Neural cell (in vitro differentiated cells): ENCODE data around the gene SMAP1. TPM values are rescaled to one million over a fixed set of nuclear protein-coding genes. Genes with fewer than 3 reads are reported as not detected.

Experiments used
- H2AFZ ChIP-seq: fragments of 200-600, 300-800 bp; sonication (generic), shearing (Covaris generic); 2 replicates; pipeline ENCODE4 v1.6.0; 2014; ENCODE audit warnings: low read depth, mild to moderate bottlenecking, antibody characterized with exemption, low read length, moderate library complexity
- H3F3A ChIP-seq: fragments of 200-600 bp; shearing (Covaris generic); 2 replicates; pipeline ENCODE4 v1.6.1; 2016; ENCODE audit warnings: mild to moderate bottlenecking, moderate library complexity, mixed read lengths, antibody characterized with exemption, low read length; ENCODE audit not compliant: insufficient read depth, poor library complexity, severe bottlenecking
- H3K27ac ChIP-seq: fragments of 200-600, 300-800 bp; sonication (generic), shearing (Covaris generic); 2 replicates; pipeline ENCODE4 v1.5.1; 2014; ENCODE audit warnings: mild to moderate bottlenecking, low read length, moderate library complexity
- H3K27me3 ChIP-seq: fragments of 300-800, 200-600 bp; sonication (generic), shearing (Covaris generic); 2 replicates; pipeline ENCODE4 v1.6.0; 2014; ENCODE audit warnings: mild to moderate bottlenecking, low read depth, low read length, moderate library complexity; ENCODE audit not compliant: insufficient read depth
- H3K36me3 ChIP-seq: fragments of 300-800, 200-600 bp; sonication (generic), shearing (Covaris generic); 2 replicates; pipeline ENCODE4 v1.5.1; 2014; ENCODE audit warnings: mild to moderate bottlenecking, antibody characterized with exemption, low read length, moderate library complexity; ENCODE audit not compliant: insufficient read depth
- H3K4me2 ChIP-seq: fragments of 300-800, 200-600 bp; sonication (generic), shearing (Covaris generic); 2 replicates; pipeline ENCODE4 v1.6.0; 2014; ENCODE audit warnings: mild to moderate bottlenecking, low read length
- H3K4me3 ChIP-seq: fragments of 300-800, 200-600 bp; sonication (generic), shearing (Covaris generic); 2 replicates; pipeline ENCODE4 v1.5.1; 2014; ENCODE audit warnings: mild to moderate bottlenecking, low read length, moderate library complexity
- H3K79me2 ChIP-seq: fragments of 200-600 bp; shearing (Covaris generic); replicated peaks from 2 replicates; pipeline ENCODE4 v1.6.0; 2014; ENCODE audit warnings: mild to moderate bottlenecking, low read length, moderate library complexity; ENCODE audit not compliant: insufficient read depth
- H3K9ac ChIP-seq: fragments of 300-800, 200-600 bp; sonication (generic), shearing (Covaris generic); 2 replicates; pipeline ENCODE4 v1.6.1; 2016; ENCODE audit warnings: mild to moderate bottlenecking, low read length, mixed read lengths
- H3K9me2 ChIP-seq: fragments of 200-600 bp; shearing (Covaris generic); 2 replicates; pipeline ENCODE4 v1.6.1; 2016; ENCODE audit warnings: mild to moderate bottlenecking, low read length, mixed read lengths; ENCODE audit not compliant: insufficient read depth
- H3K9me3 ChIP-seq: fragments of 200-600, 300-800 bp; sonication (generic), shearing (Covaris generic); 2 replicates; pipeline ENCODE4 v1.6.1; 2016; ENCODE audit warnings: mild to moderate bottlenecking, mixed run types, low read length, moderate library complexity, mixed read lengths
- H4K20me1 ChIP-seq: fragments of 200-600 bp; shearing (Covaris generic); 2 replicates; pipeline ENCODE4 v1.6.1; 2016; ENCODE audit warnings: mild to moderate bottlenecking, mixed run types; ENCODE audit not compliant: insufficient read depth
- CTCF ChIP-seq: fragments of 450-650 bp; IDR thresholded peaks from 2 replicates; pipeline ENCODE4 v1.5.1; 2014; ENCODE audit warnings: antibody characterized with exemption, mild to moderate bottlenecking, moderate library complexity; ENCODE audit not compliant: poor library complexity, severe bottlenecking
- EP300 ChIP-seq: fragments of 450-650 bp; conservative IDR thresholded peaks from 2 replicates; pipeline ENCODE4 v1.6.1; 2014; ENCODE audit warnings: antibody characterized with exemption, mild to moderate bottlenecking, moderate library complexity; ENCODE audit not compliant: poor library complexity, severe bottlenecking
- EZH2 ChIP-seq: fragments of 200-600, 300-800 bp; shearing (Covaris generic), sonication (generic); IDR thresholded peaks from 2 replicates; pipeline ENCODE4 v1.6.1; 2014; ENCODE audit warnings: antibody characterized with exemption, low read length, borderline replicate concordance, mild to moderate bottlenecking; ENCODE audit not compliant: insufficient read depth, poor library complexity, severe bottlenecking
- MXI1 ChIP-seq: fragments of 450-650 bp; conservative IDR thresholded peaks from 2 replicates; pipeline ENCODE4 v1.6.1; 2014; ENCODE audit warnings: antibody characterized with exemption, mild to moderate bottlenecking; ENCODE audit not compliant: poor library complexity, severe bottlenecking
- POLR2AphosphoS5 ChIP-seq: IDR thresholded peaks from 2 replicates; pipeline ENCODE4 v1.6.1; 2012
- RAD21 ChIP-seq: fragments of 450-650 bp; conservative IDR thresholded peaks from 2 replicates; pipeline ENCODE4 v1.6.1; 2014; ENCODE audit warnings: antibody characterized with exemption, mild to moderate bottlenecking, moderate library complexity
- REST ChIP-seq: IDR thresholded peaks from 2 replicates; pipeline ENCODE4 v1.6.1; 2012; ENCODE audit warnings: borderline replicate concordance
- SMC3 ChIP-seq: fragments of 450-650 bp; conservative IDR thresholded peaks from 2 replicates; pipeline ENCODE4 v1.6.1; 2014; ENCODE audit warnings: antibody characterized with exemption, mild to moderate bottlenecking, moderate library complexity; ENCODE audit not compliant: poor library complexity
- TAF1 ChIP-seq: IDR thresholded peaks from 2 replicates; pipeline ENCODE4 v1.6.1; 2012; ENCODE audit warnings: low read depth
- polyA plus RNA-seq: library from polyadenylated mRNA; depleted of rRNA; stranded (reverse); fragments of >200 nt; gene quantifications from 2 replicates; pipeline ENCODE4 v1.2.3, GENCODE V29; 2014

The SMAP1 gene
- polyA plus RNA-seq, 1 donor from 2014 or later: 43.7 TPM

- TF ChIP-seq CTCF: no peak
- TF ChIP-seq MXI1: no peak
- no peak for TF ChIP-seq POLR2AphosphoS5
- TF ChIP-seq EZH2: no peak
- TF ChIP-seq TAF1: no peak
- no peak for TF ChIP-seq EP300
- no peak for TF ChIP-seq SMC3
- no peaks in the 10 kb centered on the region for H3K27me3 ChIP-seq
- no peaks in the 10 kb centered on the region for H3F3A ChIP-seq
- H3K4me3 ChIP-seq: no peak overlapping the region
- no peaks in the 10 kb centered on the region for H3K9me3 ChIP-seq
- H2AFZ ChIP-seq: no peak overlapping the region
- no peak overlapping the region for H3K27ac ChIP-seq
- H3K9ac ChIP-seq: no peak overlapping the region
- peaks cover 3% of the 10 kb centered on the region for H3K79me2 ChIP-seq
- no peaks in the 10 kb centered on the region for H4K20me1 ChIP-seq
- H3K36me3 ChIP-seq: no peaks in the 10 kb centered on the region
- H3K9me2 ChIP-seq: no peaks in the 10 kb centered on the region
- H3K4me2 ChIP-seq: no peak overlapping the region
These were observed 56.8 kb downstream of the SMAP1 start for GRCh38 chr6:70724524-70724923.

GRCh38 chr6:70725817-70726415 lies 58.2 kb downstream of the SMAP1 start:
- no peak overlapping the region for H3K4me2 ChIP-seq
- H3K36me3 ChIP-seq: no peaks in the 10 kb centered on the region
- H2AFZ ChIP-seq: no peak overlapping the region
- no peaks in the 10 kb centered on the region for H3F3A ChIP-seq
- H3K9me3 ChIP-seq: no peaks in the 10 kb centered on the region
- no peak for TF ChIP-seq EZH2
- no peak for TF ChIP-seq SMC3
- no peak for TF ChIP-seq TAF1
- no peak for TF ChIP-seq POLR2AphosphoS5
- TF ChIP-seq MXI1: no peak
- H3K4me3 ChIP-seq: no peak overlapping the region
- no peaks in the 10 kb centered on the region for H3K9me2 ChIP-seq
- no peak overlapping the region for H3K27ac ChIP-seq
- no peak overlapping the region for H3K9ac ChIP-seq
- no peaks in the 10 kb centered on the region for H4K20me1 ChIP-seq
- H3K79me2 ChIP-seq: peaks cover 3% of the 10 kb centered on the region
- H3K27me3 ChIP-seq: no peaks in the 10 kb centered on the region

- Histone ChIP-seq H3K27me3 (no peaks in the 10 kb centered on the region), H4K20me1 (no peaks in the 10 kb centered on the region), H3K4me2 (no peak overlapping the region), H3K4me3 (no peak overlapping the region), H3K36me3 (peaks cover 5% of the 10 kb centered on the region), H3K79me2 (no peaks in the 10 kb centered on the region), H2AFZ (no peak overlapping the region), H3K9me2 (no peaks in the 10 kb centered on the region), H3F3A (no peaks in the 10 kb centered on the region), H3K9me3 (no peaks in the 10 kb centered on the region), H3K27ac (no peak overlapping the region), H3K9ac (no peak overlapping the region)
- TF ChIP-seq TAF1 (no peak), RAD21 (no peak), MXI1 (no peak), EZH2 (no peak), SMC3 (no peak), EP300 (no peak), CTCF (no peak), POLR2AphosphoS5 (no peak), REST (no peak)
These were observed 66.7 kb downstream of the SMAP1 start for GRCh38 chr6:70734381-70734780.
